DND-41 (cell line): Measurements from ENCODE around the gene PTPRG.

Source experiments
- ATAC-seq: fragments of 200-7000 bp; cut with Tn5 transposase; 3 replicates; pipeline ENCODE4 v1.9.1; 2021; ENCODE audit warnings: low read depth; ENCODE audit not compliant: insufficient read depth
- DNase-seq: peaks from one replicate; pipeline ENCODE4 v3.0.0-alpha.2; 2020
- H2AFZ ChIP-seq: 2 replicates; pipeline ENCODE4 v1.6.0; 2012; ENCODE audit warnings: low read depth, low read length
- H3K27ac ChIP-seq: 2 replicates; pipeline ENCODE4 v1.5.1; 2012; ENCODE audit warnings: low read length, inconsistent platforms
- H3K27me3 ChIP-seq: fragments of 200-600 bp; sonication (generic); 2 replicates; pipeline ENCODE4 v1.6.0; 2012; ENCODE audit warnings: low read length, mild to moderate bottlenecking, inconsistent platforms; ENCODE audit not compliant: insufficient read depth, poor library complexity
- H3K36me3 ChIP-seq: 2 replicates; pipeline ENCODE4 v1.5.1; 2012; ENCODE audit warnings: low read length, inconsistent platforms; ENCODE audit not compliant: insufficient read depth
- H3K4me1 ChIP-seq: 2 replicates; pipeline ENCODE4 v1.5.1; 2012; ENCODE audit warnings: mild to moderate bottlenecking, low read length; ENCODE audit not compliant: insufficient read depth
- H3K4me2 ChIP-seq: 2 replicates; pipeline ENCODE4 v1.6.0; 2012; ENCODE audit warnings: mild to moderate bottlenecking, moderate library complexity, low read length, inconsistent platforms; ENCODE audit not compliant: insufficient read depth
- H3K4me3 ChIP-seq, 2 experiments: fragments of 200-600 bp in 1 of 2; shearing (Covaris generic) in 1 of 2; 2 replicates each; pipeline ENCODE4 v1.5.1; 2012 to 2016; ENCODE audit warnings: inconsistent platforms in 2 of 2, low read length in 2 of 2, mild to moderate bottlenecking in 2 of 2, low read depth in 1 of 2, moderate library complexity in 1 of 2
- H3K79me2 ChIP-seq: 2 replicates; pipeline ENCODE4 v1.6.0; 2012; ENCODE audit warnings: low read length, inconsistent platforms; ENCODE audit not compliant: insufficient read depth
- H3K9ac ChIP-seq: 2 replicates; pipeline ENCODE4 v1.6.0; 2012; ENCODE audit warnings: low read depth, mild to moderate bottlenecking, inconsistent platforms, low read length, moderate library complexity
- H3K9me3 ChIP-seq: 2 replicates; pipeline ENCODE4 v1.5.1; 2012; ENCODE audit warnings: low read length, moderate library complexity, mild to moderate bottlenecking, inconsistent platforms; ENCODE audit not compliant: insufficient read depth, severe bottlenecking
- H4K20me1 ChIP-seq: 2 replicates; pipeline ENCODE4 v1.6.0; 2012; ENCODE audit warnings: low read length; ENCODE audit not compliant: insufficient read depth
- CTCF ChIP-seq: IDR thresholded peaks from 2 replicates; pipeline ENCODE4 v1.5.1; 2012; ENCODE audit warnings: borderline replicate concordance, low read length, moderate library complexity, mild to moderate bottlenecking; ENCODE audit not compliant: poor library complexity, severe bottlenecking; ENCODE audit errors: extremely low read depth
- EZH2 ChIP-seq: IDR thresholded peaks from 3 replicates; pipeline ENCODE4 v1.6.1; 2012; ENCODE audit warnings: borderline replicate concordance, low read depth, mild to moderate bottlenecking, moderate library complexity, low read length, inconsistent platforms; ENCODE audit not compliant: severe bottlenecking

The PTPRG gene

GRCh38 chr3:61796911-61797310 is 235.5 kb downstream of the PTPRG start:
- no peak for TF ChIP-seq CTCF
- no peak for TF ChIP-seq EZH2
- Histone ChIP-seq H2AFZ (no peak overlapping the region), H3K4me2 (no peak overlapping the region), H3K27me3 (no peaks in the 10 kb centered on the region), H3K36me3 (no peaks in the 10 kb centered on the region), H3K9ac (no peak overlapping the region), H3K27ac (no peak overlapping the region), H3K9me3 (no peaks in the 10 kb centered on the region), H3K4me3 (no peak overlapping the region), H4K20me1 (no peaks in the 10 kb centered on the region), H3K4me1 (no peaks in the 10 kb centered on the region), H3K79me2 (no peaks in the 10 kb centered on the region; the same call in 1 of the 2 replicates)
- no peak for DNase-seq
- no peak for ATAC-seq

DNA sequence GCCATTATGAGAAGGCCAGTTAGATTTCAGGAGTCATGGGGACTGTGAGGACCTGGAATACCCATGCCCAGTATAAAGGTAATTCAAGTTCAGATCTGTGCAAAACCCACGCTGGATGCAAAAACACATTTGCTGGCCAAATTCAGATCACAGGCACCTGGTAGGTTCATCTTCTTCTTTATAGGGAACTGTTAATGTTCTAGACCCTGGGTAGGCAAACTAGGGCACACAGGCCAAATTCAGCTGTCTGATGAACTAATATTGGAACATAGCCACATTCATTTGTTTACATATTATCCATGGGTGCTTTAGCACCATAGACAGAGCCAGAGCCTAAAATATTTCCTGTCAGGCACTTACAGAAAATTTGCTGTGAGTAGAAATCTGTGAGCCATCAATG is 241.4 kb downstream of the PTPRG start:
- H3K9me3 ChIP-seq, result no peaks in the 10 kb centered on the region
- H4K20me1 ChIP-seq, result no peaks in the 10 kb centered on the region
- DNase-seq (no peak), ATAC-seq (no peak)
- H3K79me2 ChIP-seq, result no peaks in the 10 kb centered on the region
- no peak overlapping the region for H3K4me3 ChIP-seq
- no peak overlapping the region for H2AFZ ChIP-seq
- H3K36me3 ChIP-seq, result no peaks in the 10 kb centered on the region
- H3K27ac ChIP-seq, result no peak overlapping the region
- H3K4me2 ChIP-seq, result no peak overlapping the region
- H3K27me3 ChIP-seq, result no peaks in the 10 kb centered on the region
- no peak overlapping the region for H3K9ac ChIP-seq
- H3K4me1 ChIP-seq, result peaks cover 14% of the 10 kb centered on the region
- TF ChIP-seq CTCF (no peak), EZH2 (no peak)

GRCh38 chr3:61803983-61804382 is 242.6 kb downstream of the PTPRG start:
- no peak overlapping the region for H3K27ac ChIP-seq
- H3K4me3 ChIP-seq, result no peak overlapping the region
- H4K20me1 ChIP-seq, result no peaks in the 10 kb centered on the region
- H2AFZ ChIP-seq, result no peak overlapping the region
- peaks cover 14% of the 10 kb centered on the region for H3K4me1 ChIP-seq
- no peaks in the 10 kb centered on the region for H3K27me3 ChIP-seq
- H3K9ac ChIP-seq, result no peak overlapping the region
- H3K9me3 ChIP-seq, result no peaks in the 10 kb centered on the region
- ATAC-seq, result no peak
- H3K36me3 ChIP-seq, result no peaks in the 10 kb centered on the region
- no peak for DNase-seq
- no peaks in the 10 kb centered on the region for H3K79me2 ChIP-seq
- no peak for TF ChIP-seq EZH2
- no peak for TF ChIP-seq CTCF
- no peak overlapping the region for H3K4me2 ChIP-seq

GRCh38 chr3:61804782-61805181 is 243.4 kb downstream of the PTPRG start:
- Histone ChIP-seq H2AFZ (no peak overlapping the region), H3K9ac (no peak overlapping the region), H3K27ac (no peak overlapping the region), H3K27me3 (no peaks in the 10 kb centered on the region), H3K4me3 (no peak overlapping the region), H3K4me1 (peaks cover 14% of the 10 kb centered on the region), H4K20me1 (no peaks in the 10 kb centered on the region), H3K79me2 (no peaks in the 10 kb centered on the region), H3K4me2 (no peak overlapping the region), H3K9me3 (no peaks in the 10 kb centered on the region), H3K36me3 (no peaks in the 10 kb centered on the region)
- peak; percentile 11 for DNase-seq
- TF ChIP-seq EZH2 (no peak), CTCF (no peak)
- peak; percentile 64; the same call in 2 of the 3 replicates for ATAC-seq
